ENCODE data around the gene SPIN1.

DNA sequence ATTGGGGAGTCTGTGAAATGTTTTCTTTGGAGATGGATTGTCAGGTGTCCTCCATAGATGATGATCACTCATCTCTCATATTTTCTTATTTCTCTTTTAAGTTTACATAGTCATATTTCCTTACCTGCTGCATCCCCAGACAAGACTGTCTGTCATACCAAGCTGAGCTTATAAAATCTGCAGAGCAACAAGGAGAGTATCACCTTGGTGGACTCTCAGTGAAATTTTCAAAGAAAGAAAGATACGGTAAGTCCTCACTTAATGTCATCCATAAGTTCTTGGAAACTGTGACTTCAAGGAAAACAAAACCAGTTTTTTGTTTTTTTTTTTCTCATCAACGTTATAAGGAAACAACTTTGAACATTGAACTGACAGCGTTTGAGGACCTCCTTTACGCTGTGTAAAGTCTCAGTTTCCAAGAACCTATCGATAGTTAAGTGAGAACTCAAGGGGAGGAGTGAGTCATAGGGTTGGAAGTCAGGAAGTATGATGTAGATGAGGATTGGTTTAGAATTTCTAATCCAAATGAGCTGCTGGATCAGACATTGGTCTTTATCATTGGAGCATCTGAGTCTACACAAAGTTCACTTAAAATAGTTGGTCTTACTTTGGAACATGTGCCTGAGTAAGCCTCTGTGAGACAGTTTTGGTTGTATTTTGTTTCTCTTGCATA, 45.5 kb downstream of the SPIN1 start:
- TF ChIP-seq, protein P1, sequence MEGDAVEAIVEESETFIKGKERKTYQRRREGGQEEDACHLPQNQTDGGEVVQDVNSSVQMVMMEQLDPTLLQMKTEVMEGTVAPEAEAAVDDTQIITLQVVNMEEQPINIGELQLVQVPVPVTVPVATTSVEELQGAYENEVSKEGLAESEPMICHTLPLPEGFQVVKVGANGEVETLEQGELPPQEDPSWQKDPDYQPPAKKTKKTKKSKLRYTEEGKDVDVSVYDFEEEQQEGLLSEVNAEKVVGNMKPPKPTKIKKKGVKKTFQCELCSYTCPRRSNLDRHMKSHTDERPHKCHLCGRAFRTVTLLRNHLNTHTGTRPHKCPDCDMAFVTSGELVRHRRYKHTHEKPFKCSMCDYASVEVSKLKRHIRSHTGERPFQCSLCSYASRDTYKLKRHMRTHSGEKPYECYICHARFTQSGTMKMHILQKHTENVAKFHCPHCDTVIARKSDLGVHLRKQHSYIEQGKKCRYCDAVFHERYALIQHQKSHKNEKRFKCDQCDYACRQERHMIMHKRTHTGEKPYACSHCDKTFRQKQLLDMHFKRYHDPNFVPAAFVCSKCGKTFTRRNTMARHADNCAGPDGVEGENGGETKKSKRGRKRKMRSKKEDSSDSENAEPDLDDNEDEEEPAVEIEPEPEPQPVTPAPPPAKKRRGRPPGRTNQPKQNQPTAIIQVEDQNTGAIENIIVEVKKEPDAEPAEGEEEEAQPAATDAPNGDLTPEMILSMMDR (IDR thresholded peaks at IDR 0.05; ENCODE audit: borderline replicate concordance, extremely low read depth, low read length, poor library complexity, severe bottlenecking) = no peak
- TF ChIP-seq EZH2 (IDR thresholded peaks at IDR 0.05; ENCODE audit: borderline replicate concordance, low read depth, low read length, severe bottlenecking) = no peak
